ENCODE measurements around the gene CASZ1.

CASZ1 gene

DNA sequence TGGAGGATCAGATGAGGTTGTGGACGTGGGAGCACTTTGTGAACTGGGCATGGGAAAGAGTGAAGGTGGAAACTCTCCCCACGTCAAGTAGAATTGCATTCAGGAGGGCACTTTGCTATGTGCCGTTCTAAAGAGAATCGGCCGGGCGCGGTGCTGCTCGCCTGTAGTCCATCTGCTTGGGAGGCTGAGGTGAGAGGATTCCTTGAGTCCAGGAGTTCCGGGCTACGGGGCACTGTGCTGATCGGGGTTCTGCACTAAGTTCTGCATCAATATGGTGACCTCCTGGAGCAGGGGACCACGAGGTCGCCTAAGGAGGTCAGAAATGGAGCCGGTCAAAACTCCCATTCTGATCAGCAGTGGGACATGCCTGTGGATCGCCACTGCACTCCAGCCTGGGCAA lies 179.8 kb downstream of the CASZ1 start:
- DNase-seq: no peak

DNA sequence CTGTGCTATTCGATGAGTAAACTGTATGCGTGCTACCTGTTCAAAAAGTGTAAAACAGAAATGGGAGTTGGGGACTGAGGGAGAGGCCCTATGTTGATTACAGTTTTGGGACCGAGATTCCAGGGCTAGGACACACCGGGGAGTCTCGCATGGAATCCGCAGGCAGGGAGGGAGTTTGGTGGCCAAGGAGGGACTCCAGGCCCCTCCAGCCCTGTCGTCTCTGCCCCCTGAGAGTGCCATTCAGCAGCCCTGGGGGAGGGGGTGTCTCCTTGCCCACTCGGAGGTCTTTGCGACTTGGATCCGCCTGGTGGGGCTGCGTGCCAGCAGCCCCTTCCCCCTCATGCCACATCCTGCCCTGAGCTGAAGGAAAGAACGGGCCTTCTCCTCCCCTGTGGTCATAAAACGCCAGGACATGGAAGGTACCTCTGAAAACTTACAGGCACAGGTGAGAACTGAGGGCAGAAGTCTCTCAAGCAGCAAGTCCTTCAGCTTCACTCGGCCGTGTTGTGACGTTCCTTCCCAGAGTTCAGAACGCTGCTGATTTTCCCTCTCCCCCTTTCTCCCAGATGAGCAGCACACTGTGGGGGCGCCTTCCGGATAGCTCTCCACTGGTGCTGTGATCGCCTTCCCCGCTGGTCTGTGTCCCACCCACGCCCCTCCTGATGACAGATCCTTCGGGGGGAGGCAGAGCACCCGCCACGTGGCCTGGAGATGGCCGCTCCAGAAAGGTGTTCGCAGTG lies 180.3 kb downstream of the CASZ1 start:
- DNase-seq: no peak

DNA sequence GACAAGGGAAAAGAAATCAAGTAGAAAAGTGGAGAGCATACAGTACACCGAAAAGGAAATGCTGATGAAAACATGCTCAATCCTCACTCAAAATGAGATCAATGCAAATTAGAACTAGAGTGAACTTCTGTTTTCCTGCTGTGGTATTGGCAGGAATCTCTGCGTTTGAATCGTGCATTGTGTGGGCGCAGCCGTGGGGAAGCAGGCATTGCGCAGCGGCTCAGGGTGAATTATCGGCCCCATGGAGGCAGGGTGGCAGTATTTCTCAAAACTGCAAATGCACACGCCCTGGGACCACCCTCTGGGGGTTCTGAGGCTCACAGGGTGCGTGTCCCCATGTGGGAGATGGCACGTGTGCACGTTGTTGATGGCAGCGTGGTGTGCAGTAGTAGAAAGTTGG lies 181.1 kb downstream of the CASZ1 start:
- DNase-seq: no peak

DNA sequence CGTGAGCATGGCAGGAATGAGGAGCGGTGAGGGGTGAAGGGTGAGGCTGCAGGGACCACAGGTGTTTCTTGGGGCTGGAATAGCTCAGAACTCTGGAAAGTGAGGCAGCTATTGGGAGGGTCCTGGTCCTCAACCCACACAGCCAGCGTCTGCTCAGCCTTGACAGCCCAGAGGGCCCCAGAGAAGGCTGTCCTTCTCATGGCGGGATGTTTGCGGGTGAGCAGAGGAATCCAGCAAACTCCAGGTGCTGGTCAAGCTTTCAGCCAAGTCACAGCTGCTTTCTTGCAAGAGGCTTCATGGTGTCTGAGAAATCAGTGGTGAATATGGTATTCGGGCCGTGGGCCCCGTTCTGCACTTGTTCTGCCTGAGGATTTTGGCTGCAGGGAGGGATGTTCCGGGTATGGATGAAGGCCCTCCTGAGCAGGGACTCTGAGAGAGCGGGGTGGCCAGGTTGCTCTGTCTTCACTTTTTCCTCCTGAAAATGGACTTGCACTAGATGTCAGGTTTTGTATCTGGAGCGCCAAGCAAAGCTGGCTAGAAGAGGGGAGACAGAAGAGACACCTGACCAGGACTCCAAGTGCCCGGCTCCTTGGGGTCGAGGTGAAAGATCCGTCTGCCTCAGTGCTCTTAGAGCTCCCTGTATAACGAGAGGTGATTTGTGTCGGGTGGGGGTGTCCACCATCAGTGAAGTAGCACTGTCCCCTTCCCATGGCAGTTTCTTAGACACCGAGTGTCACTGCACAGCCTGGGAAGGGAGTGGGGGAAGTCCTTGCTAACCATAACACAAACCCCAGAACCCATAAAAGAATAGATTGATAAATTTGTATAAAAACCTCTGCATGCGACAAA lies 181.8 kb downstream of the CASZ1 start:
- DNase-seq: no peak

DNA sequence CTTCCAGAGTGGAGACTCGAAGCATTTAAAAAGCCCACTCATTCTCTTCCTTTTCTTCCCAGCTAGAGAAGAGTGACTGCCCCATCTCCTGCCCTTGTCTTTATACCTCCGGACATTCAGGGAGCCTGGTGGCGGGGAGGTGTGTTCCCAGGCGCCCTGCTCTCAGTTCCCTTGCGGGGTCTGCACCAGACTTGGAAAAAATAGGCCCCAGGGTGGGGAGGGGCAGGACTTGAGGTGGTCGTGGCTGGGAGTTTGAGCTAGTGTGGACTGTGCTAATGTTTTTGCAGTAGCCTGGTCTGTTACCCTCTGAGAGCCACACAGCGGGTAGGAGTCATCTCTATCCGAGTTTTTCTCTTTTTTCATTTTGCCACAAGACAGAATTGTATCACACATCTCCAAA lies 182.6 kb downstream of the CASZ1 start:
- no peak for DNase-seq

DNA sequence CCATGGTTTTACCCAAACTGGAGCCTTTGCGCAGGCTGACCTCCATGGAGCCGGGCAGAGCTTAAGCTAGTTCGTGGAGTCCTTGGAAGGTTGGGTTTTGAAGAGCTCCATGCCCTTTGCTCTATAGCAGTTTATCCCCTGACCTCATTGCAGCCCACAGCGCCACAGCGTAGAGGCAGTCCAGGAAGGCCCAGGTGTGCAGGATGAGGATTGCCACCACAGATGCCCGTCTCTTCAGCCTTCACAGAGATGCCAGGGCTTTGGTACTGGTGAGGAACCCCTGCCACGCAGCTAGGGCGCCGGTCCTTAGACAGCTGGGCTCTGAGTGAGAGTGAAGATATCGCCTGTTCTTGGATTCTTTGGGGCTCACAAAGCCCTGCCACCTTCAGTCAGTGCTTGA lies 183.1 kb downstream of the CASZ1 start:
- DNase-seq: no peak

DNA sequence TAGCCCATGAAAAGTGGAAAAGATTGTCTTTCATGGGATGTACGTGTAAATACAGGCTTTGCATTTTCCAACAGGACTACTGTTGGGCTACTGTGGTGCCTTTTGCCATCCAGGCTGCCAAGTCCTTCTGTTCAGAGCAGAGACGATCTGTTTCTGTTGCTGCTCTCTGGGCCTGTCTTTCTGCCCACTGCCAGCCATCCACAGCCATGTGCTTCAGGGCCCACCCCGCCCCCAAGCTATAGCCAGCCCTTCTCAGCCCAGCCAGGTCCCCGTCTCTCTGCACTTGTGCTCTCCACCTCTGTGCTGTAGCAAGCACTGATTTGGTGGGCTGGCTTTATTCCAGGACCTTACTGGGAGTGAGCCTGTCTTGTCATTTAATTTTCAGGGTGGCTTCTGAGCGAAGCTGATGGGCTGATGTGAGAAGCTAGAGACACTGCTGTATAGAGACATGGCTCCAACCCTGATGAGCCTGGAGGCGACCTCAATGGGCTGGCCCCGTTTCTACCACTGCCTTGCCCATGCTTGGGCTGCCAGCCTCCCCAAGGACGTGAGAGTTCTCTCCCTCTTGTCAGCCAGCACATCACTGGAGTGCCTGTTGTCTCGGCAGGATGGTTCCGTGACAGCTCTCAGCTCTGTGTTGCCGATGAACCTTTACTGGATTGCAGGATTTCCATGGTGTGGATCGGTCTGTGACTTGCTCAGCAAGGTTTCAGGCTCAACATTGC lies 183.8 kb downstream of the CASZ1 start:
- DNase-seq: no peak

DNA sequence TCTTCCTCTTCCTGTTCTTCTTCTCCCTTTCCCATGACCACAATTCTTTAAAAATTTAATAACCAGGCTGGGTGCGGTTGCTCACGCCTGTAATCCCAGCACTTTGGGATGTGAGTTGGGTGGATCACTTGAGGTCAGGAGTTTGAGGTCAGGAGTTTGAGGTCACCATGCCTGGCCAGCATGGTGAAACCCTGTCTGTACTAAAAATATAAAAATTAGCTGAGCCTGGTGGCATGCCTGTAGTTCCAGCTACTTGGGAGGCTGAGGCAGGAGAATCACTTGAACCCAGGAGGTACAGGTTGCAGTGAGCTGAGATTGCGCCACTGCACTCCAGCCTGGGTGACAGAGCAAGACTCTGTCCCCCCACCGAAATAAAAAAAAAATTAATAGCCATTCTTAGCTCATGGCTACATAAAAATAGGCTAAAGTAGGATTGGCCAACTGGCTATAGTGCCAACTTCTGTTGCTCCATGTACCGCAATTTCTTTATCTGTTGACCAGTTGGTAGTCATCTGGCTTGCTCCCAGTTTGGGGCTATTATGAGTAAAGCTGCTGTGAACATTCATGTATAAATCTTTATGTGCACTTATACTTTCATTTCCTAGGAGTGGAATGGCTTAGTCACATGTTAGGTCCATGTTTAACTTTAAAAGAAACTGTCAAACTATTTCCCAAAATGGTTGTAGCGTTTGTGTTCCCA lies 185.4 kb downstream of the CASZ1 start:
- DNase-seq: no peak

DNA sequence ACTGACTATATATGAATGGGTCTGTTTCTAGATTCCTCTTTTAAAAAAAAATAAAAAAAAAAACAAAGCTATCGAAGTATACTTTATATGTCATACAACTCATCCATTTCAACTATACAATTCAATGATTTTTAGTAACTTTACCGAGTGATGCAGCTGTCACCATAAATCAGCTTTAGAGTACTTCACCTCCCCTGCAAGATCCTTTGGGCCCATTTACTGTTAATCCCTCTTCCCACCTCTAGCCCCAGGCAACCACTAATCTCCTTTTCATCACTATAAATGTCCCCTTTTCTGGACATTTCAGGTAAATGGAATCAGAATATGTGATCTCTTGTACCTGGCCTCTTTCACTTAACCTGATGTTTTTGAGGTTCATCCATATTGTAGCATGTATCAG lies 187.8 kb downstream of the CASZ1 start:
- no peak for DNase-seq

DNA sequence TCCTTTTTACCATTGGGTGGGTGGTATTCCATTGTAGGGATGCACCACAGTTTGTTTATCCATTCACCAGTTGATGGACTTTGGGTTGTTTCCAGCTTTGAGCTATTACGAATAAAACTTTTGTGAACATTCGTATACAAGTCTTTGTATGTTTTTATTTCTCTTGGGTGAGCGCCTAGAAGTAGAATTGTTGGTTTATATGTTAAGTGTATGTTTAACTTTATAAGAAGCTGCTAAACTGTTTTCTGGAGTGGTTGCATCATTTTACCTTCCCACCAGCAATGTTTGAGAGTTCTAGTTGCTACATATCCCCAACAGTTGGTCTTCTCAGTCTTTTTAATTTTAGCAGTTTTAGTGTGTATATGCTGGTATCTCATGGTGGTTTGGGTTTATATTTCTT lies 189.2 kb downstream of the CASZ1 start:
- DNase-seq: no peak

DNA sequence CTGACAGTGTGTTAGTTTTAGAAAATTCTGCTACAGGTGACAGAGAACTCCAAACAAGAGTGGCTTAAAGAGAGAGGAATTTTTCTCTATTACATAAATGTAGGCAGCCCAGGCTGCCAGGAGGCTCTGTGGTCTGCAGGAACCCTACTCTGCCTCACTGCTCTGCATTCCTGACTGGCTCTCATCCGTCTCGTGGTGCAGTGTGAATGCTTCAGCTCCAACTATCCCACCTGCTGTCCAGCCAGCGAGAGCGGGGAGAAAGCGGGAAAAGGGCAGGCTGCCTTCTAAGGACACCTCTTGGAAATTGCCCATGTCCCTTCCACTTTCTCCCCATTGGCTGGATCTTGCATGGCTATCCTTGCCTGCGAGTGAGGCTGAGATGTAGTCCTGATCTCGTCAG lies 190.4 kb downstream of the CASZ1 start:
- DNase-seq: no peak

DNA sequence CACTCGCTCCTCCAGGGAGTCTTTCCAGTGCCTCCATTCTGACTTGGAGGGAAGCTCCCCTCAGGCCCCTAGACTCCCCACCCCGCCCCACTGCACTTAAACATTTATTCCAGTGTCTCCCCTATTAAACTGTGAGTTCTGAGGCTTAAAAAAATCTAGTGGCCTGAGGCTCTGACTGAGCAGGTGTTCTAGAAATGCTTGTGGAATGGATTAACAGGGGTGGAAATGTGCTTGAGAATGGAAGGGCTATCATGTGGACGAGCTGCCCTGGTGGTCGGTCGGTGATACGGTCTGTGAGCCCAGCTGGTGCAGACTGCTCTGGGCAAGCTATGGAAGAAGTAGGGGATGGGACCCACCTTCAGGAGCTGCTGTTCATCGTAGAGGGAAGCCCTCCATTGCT lies 191.5 kb downstream of the CASZ1 start:
- no peak for DNase-seq

DNA sequence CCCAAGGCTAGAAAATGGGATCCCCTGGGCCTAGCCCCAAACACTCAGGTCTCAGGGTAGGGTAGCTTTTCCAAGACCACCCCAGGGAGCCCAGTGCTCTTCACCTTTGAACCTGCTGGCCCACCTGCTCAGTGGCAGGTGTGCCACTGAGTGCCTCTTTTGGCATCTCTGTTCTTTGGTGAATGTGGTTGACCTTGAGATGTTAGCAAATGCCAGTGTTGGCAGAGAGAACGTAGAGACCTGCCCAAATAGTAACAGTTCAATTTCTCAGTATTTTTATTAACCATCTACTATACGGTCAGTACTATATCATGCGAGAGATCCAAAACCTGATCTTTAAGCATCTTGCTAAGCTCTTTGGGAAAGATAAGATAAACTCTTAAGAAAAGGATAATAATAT lies 193.5 kb downstream of the CASZ1 start:
- no peak for DNase-seq

DNA sequence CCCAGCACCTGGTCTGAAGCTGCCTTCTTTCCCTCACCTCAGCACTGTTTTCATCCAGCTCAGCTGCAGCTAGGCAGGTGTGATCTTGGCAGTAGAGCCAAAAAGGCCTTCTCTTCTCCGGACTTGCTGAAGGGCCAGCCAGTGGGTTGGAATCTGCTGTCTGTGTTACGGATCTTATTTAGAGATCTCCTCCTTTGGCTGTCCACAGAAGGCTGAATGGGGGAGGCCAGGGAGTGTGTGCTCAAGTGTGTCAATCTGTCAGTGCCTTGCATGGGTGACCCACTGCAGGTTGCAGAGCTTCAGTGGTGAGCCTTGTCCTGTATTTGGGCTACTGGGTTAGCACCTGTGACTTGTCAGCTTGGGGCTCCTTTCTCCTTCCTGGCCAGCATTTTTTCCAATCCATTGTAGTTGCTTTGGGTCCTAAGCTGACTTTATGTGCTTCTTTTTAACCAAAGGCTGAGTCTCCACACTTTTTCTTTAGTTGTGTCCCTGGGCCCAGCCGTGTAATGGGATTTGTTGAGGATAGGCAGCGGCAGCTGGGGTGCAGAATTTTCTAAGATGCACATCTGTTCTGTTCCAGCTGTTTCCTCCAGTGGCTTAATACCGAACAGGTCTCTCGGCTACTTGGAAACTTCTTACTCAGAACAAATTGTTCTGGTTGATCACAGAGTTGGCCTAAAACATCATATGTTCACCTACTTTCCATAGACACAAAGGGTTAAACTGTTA lies 194.9 kb downstream of the CASZ1 start:
- DNase-seq: no peak

DNA sequence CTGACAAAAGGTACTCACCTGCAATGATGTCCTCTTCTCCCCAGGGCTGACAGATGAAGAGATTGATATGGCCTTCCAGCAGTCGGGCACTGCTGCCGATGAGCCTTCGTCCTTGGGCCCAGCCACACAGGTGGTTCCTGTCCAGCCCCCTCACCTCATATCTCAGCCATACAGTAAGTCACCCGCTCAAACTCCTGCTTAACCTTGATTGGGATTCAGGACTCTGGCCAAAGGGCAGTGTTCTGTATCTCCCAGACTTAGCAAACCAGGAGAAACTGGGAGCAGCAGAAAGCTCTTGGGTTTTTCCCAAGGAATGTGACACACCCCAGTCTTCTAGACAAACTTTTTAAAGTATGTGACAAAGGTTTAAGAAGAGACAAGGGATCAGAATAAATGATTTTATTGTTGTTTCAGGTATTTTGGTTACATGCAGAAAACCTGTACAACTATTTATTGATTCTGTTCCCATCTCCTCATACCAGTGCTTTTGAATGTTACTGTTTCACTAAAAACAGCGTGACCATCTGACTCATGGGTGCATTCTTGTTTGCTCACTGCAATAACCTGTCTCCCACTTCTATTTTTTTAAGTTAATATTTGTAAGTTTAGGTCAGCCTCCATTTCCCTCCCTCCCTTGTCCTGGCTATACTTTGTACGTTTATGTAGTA lies 197.1 kb downstream of the CASZ1 start:
- DNase-seq: no peak

DNA sequence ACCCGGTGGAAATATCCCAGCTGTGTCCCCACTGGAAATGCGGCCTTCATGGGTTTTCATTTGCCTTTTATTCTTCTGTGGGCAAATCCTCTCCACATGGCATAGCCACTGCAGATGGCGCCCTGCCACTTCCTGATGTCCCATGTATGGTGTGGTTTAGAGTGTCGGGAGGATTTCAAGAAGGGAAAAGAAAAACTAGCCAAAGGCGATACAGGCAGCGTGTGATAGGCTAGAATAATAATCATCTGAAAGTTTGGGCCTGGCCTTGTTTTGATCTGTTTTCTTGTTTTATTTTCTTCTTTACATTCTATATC lies 198.1 kb downstream of the CASZ1 start:
- DNase-seq: no peak

DNA sequence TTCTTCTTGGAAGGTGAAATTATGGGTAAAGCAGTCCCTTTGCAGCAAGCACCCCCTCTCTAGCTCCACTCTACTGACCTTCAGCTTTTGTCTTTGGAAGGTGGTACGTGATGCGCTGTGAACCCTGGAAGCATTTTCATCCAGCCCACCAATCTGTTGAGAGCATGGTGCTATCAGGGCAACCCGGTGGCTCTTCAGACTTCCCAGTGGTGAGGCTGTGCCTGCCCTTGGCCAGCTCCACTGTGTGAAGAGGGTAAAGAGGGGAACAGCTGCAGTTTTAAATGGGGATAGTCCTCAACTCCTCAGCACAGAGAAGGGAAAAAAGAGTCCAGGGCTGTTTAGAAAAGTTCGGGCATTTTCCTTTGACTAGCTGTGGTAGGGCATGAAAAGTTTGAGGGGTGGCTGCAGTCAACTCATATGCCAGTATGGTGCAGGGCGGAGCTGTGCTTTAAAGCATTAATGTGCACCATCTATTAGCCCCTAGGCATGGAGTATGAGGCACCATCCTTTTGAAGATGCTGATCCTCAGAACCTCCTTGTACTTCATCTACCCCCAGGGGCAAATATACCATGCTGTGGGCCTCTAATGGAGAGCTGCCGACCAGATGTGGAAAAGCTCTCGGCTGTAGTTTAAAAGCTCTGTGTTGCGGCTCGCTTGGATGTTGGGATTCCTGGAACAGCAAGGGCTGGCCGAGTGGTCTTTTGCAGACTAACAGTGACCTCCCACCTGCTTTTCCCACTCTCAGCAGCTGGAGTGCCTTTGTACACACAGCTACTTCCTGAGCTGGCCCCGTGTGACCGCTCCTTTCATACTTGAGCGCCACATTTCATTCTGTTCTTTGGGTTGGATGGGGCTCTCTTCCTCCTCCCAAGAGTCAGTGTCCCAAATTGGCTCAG lies 198.7 kb downstream of the CASZ1 start:
- no peak for DNase-seq

DNA sequence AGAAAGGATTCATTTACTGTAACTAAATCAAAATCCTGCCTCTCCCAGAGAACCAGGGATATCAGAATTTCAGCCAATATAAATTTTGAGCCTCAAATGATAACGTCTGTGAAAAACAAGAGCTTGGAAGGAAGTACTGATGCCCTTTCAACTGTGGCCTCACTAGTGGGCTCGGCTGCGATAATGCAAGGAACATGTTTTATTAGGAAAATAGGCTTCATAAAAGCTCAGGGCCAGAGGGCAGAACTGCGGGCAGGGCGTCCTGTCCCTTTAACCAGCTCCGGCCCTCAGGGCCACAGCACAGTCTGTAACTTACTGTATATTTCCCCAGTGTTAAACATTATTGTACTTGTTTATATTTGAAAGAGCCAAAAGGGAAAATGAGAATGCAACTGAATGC lies 199.7 kb downstream of the CASZ1 start:
- no peak for DNase-seq

DNA sequence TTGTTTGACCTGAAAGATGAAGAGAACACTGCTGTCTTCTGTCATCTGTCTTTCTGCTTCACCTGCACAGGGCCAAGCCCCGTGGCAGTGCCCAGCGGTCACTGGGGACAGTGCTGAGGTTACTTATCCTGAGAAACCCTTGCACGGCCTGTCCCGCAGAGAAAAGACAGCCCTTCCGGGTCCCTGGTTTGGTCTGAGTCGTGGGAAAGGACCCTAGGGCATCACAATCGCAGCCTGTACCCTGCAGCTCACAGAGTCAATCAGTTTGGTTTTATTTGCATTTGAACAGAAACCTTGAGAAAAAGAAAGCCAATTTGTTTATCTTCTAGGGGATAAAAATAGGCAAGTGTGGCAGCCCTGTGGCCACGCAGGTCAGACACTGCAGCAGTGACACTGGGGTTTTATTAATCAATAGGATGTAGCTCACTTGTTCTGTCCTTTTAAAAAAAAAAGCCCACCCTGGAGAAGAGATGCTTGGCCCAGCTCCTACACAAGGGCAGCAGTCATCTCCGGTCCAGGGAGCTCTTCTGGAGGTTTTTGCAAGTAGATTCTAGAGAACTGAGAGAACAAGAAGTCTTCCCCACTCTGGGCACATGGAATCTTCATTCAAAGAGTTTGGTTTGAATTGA lies 201.7 kb downstream of the CASZ1 start:
- no peak for DNase-seq

DNA sequence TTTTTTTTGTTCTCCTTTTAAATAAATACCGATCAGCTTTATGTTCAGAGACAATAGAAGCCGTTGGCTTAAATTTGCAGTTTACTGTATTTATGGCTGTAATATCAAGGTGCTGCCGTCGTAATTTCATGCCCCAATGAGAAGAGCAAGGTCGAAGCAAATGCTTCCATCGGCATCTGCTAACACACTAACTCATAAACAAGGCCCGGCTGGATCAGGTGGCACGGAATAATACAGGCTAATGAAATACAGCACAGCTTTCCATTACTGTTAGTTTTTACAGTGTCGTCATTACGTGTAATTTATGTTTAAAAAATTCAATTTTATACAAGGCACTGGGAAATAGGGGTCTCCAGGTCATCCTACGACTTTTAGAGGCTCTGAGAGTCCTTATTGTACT lies 202.7 kb downstream of the CASZ1 start:
- no peak for DNase-seq

DNA sequence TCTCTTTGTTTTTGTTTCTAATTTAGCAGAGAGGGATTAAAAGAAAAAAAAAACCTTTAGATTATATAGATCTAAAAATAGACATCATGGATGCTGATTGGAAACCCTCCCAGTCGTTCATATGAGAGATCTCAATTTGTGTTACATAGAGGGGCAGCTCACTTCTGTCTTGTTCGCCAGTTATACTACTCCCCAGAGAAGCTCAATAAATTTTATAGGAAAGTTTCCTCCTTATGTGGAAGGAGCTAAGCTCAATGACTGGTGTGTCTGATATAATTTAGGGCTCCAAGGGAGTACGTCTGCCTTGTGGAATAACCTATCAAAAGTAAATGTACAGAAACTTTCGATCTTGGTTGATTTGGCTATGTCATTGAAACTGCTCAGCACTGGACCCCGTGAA lies 204.1 kb downstream of the CASZ1 start:
- no peak for DNase-seq

Measured in activated CD4-positive, alpha-beta T cell treated with anti-CD3 and anti-CD28 coated beads, Interleukin-2, amount 50 U/mL, for 1 hour (primary cell).